Spleen (tissue), 13 donors: Measurements from ENCODE around the gene CCDC152. TPM values are rescaled to one million over a fixed set of nuclear protein-coding genes. Genes with fewer than 3 reads are reported as not detected.

ENCODE experiments used
- DNase-seq: peaks from one replicate; pipeline ENCODE4 v3.0.0-alpha.2; 2020
- H3K27ac ChIP-seq, 8 donors: fragments of 200-600 bp; sonication (generic) in 7 of 8; 1 replicate in 4 of 8; 2 replicates in 4 of 8; pipeline versions ENCODE4 v1.5.0 to v1.8.0; 2016 to 2021; ENCODE audit warnings: inconsistent platforms in 4 of 8, mild to moderate bottlenecking in 4 of 8, moderate library complexity in 1 of 8
- H3K27me3 ChIP-seq, 7 donors: fragments of 200-600 bp; sonication (generic) in 6 of 7; replicated peaks in 1 of 7; 1 replicate in 4 of 7; 2 replicates in 3 of 7; pipeline versions ENCODE4 v1.5.0 to v1.8.0; 2016 to 2021; ENCODE audit warnings: inconsistent platforms in 3 of 7, mild to moderate bottlenecking in 1 of 7
- H3K36me3 ChIP-seq, 6 donors: fragments of 200-600 bp; sonication (generic) in 5 of 6; 1 replicate in 4 of 6; 2 replicates in 2 of 6; pipeline versions ENCODE4 v1.5.0 to v1.8.0; 2016 to 2021; ENCODE audit warnings: inconsistent platforms in 2 of 6
- H3K4me1 ChIP-seq, 6 donors: fragments of 200-600 bp; sonication (generic) in 5 of 6; 1 replicate in 3 of 6; 2 replicates in 3 of 6; pipeline versions ENCODE4 v1.5.0 to v1.8.0; 2016 to 2021; ENCODE audit warnings: inconsistent platforms in 3 of 6
- H3K4me3 ChIP-seq, 8 donors: fragments of 200-600 bp; sonication (generic) in 7 of 8; 1 replicate in 4 of 8; 2 replicates in 4 of 8; pipeline versions ENCODE4 v1.5.0 to v1.8.0; 2016 to 2021; ENCODE audit warnings: inconsistent platforms in 4 of 8, mild to moderate bottlenecking in 4 of 8, moderate library complexity in 2 of 8
- H3K9me3 ChIP-seq, 8 donors: fragments of 200-600 bp; sonication (generic) in 7 of 8; 1 replicate in 4 of 8; 2 replicates in 4 of 8; pipeline versions ENCODE4 v1.5.0 to v1.8.0; 2016 to 2021; ENCODE audit warnings: inconsistent platforms in 4 of 8
- CTCF ChIP-seq, 11 experiments: fragments of 200-600 bp in 7 of 11; fragments of 450-650 bp in 4 of 11; sonication (generic) in 4 of 11; IDR thresholded peaks in 8 of 11; conservative IDR thresholded peaks in 3 of 11; 1 replicate in 7 of 11; 2 replicates in 4 of 11; pipeline versions ENCODE4 v1.4.0 to v1.8.0; 2016 to 2021; ENCODE audit warnings: antibody characterized with exemption in 11 of 11, inconsistent platforms in 4 of 11, mild to moderate bottlenecking in 1 of 11
- POLR2A ChIP-seq, 3 donors: fragments of 450-650 bp; IDR thresholded peaks; one replicate each; pipeline ENCODE4 v1.5.1; 2017; ENCODE audit warnings: antibody characterized with exemption in 3 of 3, mild to moderate bottlenecking in 1 of 3
- POLR2AphosphoS5 ChIP-seq, 3 donors: sonication (generic); formaldehyde crosslinking; IDR thresholded peaks; one replicate each; pipeline ENCODE4 v1.5.1; 2017; ENCODE audit warnings: antibody characterized with exemption in 3 of 3
- WGBS, 5 donors: extraction: QIAGEN DNeasy Blood & Tissue Kit in 3 of 5; methylation state at CpG; one replicate each; pipeline versions ENCODE4 v1.1.5 to v1.1.7; 2013 to 2018; 5-methylcytosine and 5-hydroxymethylcytosine counted together
- intact Hi-C: fragments of 100-400 bp; cut with DNase I; formaldehyde crosslinking; loops from one replicate; pipeline ENCODE4 v1.15.0; 2023; ENCODE audit warnings: low total_unique reads
- long read RNA-seq, 2 donors: transcript quantifications; one replicate each; lab custom pipeline, GENCODE V29; 2026
- polyA plus RNA-seq, 3 donors: library from polyadenylated mRNA; stranded (reverse); fragments of 200-250 nt; gene quantifications; one replicate each; pipeline ENCODE4 v1.2.1, GENCODE V29; 2013
- total RNA-seq, 7 donors: library from RNA; depleted of rRNA in 3 of 7; stranded (reverse); fragments of >200 nt in 3 of 7; fragmentation: NEBNext Ultra II Directional in 4 of 7; extraction: Animal tissue kit (Norgen Biotek cat#: 25700) in 4 of 7; gene quantifications; one replicate each; pipeline versions ENCODE4 v1.1.0 to v1.2.1, GENCODE V29; 2016 to 2021
- donor health status: healthy with polysubstance abuse.
- donor health status: DM: no; HTN: no; CAD: no; lungs with moderate emphysema.
- donor health status: DM: no; HTN: no; CAD: no.
- donor health status: Bipolar disorder and iron deficiency.
- donor health status: healthy.
- donor health status: DM: no; HTN: no; CAD: no.
- donor health status: DM: yes; HTN: yes; CAD: no.

CCDC152 gene
- total RNA-seq: 1 to 10 TPM in 5 of 7 donors, under 1 TPM in 2; 0.46 to 3.4 (median 1.6) TPM
- polyA plus RNA-seq: 1 to 10 TPM; 1.5 to 3.0 (median 2.0) TPM
- long read RNA-seq, donor 1, partial matches to known transcripts: 504 of 537 reads
- long read RNA-seq, donor 1, other reads (novel, unspliced or antisense): 33 of 537 reads
- long read RNA-seq, donor 2, partial matches to known transcripts: 593 of 625 reads
- long read RNA-seq, donor 2, other reads (novel, unspliced or antisense): 31 of 625 reads

- Histone ChIP-seq H3K27me3 (peaks cover 0 to 4% (median 0%) of the 10 kb centered on the region in 7 donors), H3K27ac (no peak within 1 kb of the TSS), H3K4me3 (peak within 1 kb of the TSS; percentile 8 to 62 (median 32)), H3K9me3 (no peaks in the 10 kb centered on the region), H3K36me3 (no peaks in the 10 kb centered on the region), H3K4me1 (peaks cover 0 to 12% (median 0%) of the 10 kb centered on the region in 6 donors)
- no peak for DNase-seq
- intact Hi-C loops: no loop called here
- WGBS, 5 donors: 21 to 37% (median 23%) methylated on average over 35 of the region's 35 CpGs
- TF ChIP-seq POLR2A (IDR thresholded peaks at IDR 0.05) (no peak), CTCF (IDR thresholded peaks at IDR 0.05 in 8 of 11, conservative IDR thresholded peaks at IDR 0.05 in 3 of 11) (no peak), POLR2AphosphoS5 (IDR thresholded peaks at IDR 0.05) (no peak)
Observed at GRCh38 chr5:42756606-42757601, at the start of gene CCDC152. Gene CCDC152, plus strand, starts transcription at chr5:42756818. Its CDS starts 2,304 bp downstream, at chr5:42759122.

- no peaks in the 10 kb centered on the region for H3K27me3 ChIP-seq
- DNase-seq: no peak
- 42 to 55% (median 49%) methylated on average over 3 of the region's 3 CpGs for WGBS, 5 donors
- H3K9me3 ChIP-seq: no peaks in the 10 kb centered on the region
- no peak for TF ChIP-seq POLR2A (IDR thresholded peaks at IDR 0.05)
- TF ChIP-seq CTCF (IDR thresholded peaks at IDR 0.05 in 8 of 11, conservative IDR thresholded peaks at IDR 0.05 in 3 of 11): no peak
- no peak for TF ChIP-seq POLR2AphosphoS5 (IDR thresholded peaks at IDR 0.05)
- H3K27ac ChIP-seq: no peak overlapping the region
- intact Hi-C loops: no loop called here
- H3K4me3 ChIP-seq: no peak overlapping the region
- peaks cover 0 to 10% (median 0%) of the 10 kb centered on the region in 6 donors for H3K4me1 ChIP-seq
- H3K36me3 ChIP-seq: peaks cover 0 to 8% (median 2%) of the 10 kb centered on the region in 6 donors
Observed at GRCh38 chr5:42715785-42716184, 40.8 kb upstream of the CCDC152 start.

- Histone ChIP-seq H3K27me3 (no peaks in the 10 kb centered on the region), H3K4me1 (peaks cover 0 to 10% (median 0%) of the 10 kb centered on the region in 6 donors), H3K4me3 (no peak overlapping the region), H3K27ac (no peak overlapping the region), H3K36me3 (peaks cover 0 to 8% (median 2%) of the 10 kb centered on the region in 6 donors), H3K9me3 (no peaks in the 10 kb centered on the region)
- intact Hi-C loops: no loop called here
- 39 to 46% (median 45%) methylated on average over 4 of the region's 4 CpGs for WGBS, 5 donors
- TF ChIP-seq POLR2AphosphoS5 (IDR thresholded peaks at IDR 0.05): no peak
- TF ChIP-seq POLR2A (IDR thresholded peaks at IDR 0.05): no peak
- TF ChIP-seq CTCF (IDR thresholded peaks at IDR 0.05 in 8 of 11, conservative IDR thresholded peaks at IDR 0.05 in 3 of 11): no peak
- DNase-seq: no peak
Observed at GRCh38 chr5:42718591-42718990, 38.0 kb upstream of the CCDC152 start.

- peaks cover 0 to 8% (median 2%) of the 10 kb centered on the region in 6 donors for H3K36me3 ChIP-seq
- H3K27me3 ChIP-seq: no peaks in the 10 kb centered on the region
- H3K27ac ChIP-seq: no peak overlapping the region
- H3K9me3 ChIP-seq: no peaks in the 10 kb centered on the region
- H3K4me1 ChIP-seq: peaks cover 0 to 10% (median 0%) of the 10 kb centered on the region in 6 donors
- TF ChIP-seq CTCF (IDR thresholded peaks at IDR 0.05 in 8 of 11, conservative IDR thresholded peaks at IDR 0.05 in 3 of 11): no peak
- TF ChIP-seq POLR2A (IDR thresholded peaks at IDR 0.05): no peak
- no peak for TF ChIP-seq POLR2AphosphoS5 (IDR thresholded peaks at IDR 0.05)
- no peak for DNase-seq
- intact Hi-C loops: no loop called here
- WGBS, 5 donors: 53 to 68% (median 63%) methylated on average over 2 of the region's 2 CpGs
- H3K4me3 ChIP-seq: no peak overlapping the region
Observed at GRCh38 chr5:42719034-42719433, 37.6 kb upstream of the CCDC152 start.
